ENCODE results near the gene POU5F2.

Gene POU5F2, protein sequence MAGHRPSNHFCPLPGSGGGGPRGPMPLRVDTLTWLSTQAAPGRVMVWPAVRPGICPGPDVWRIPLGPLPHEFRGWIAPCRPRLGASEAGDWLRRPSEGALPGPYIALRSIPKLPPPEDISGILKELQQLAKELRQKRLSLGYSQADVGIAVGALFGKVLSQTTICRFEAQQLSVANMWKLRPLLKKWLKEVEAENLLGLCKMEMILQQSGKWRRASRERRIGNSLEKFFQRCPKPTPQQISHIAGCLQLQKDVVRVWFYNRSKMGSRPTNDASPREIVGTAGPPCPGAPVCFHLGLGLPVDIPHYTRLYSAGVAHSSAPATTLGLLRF

GRCh38 chr5:93741136-93741811 lies at the start of gene POU5F2:
Gene POU5F2, minus strand, starts transcription at chr5:93741600. Its CDS starts 37 bp downstream, at chr5:93741563.
- DNase-seq, result no peak

DNA sequence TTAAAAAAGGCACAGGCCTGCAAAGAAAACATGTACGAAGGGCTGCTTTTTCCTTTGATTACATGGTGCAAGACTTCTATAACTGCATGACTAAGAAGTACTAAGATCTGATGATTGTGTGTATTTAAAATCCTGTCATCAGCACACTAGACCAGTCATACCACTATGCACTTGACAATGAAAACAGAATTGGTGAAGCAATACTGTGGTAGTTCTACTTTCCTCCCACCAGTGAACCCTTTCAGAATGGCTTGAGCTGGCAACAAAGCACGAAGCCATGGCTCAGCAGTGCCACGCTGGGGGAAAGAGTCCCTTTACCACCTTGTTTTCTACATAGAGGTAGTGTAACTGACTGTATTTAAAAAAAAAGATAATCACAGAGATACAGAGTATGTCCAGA lies 49.0 kb upstream of the POU5F2 start:
- no peak for DNase-seq

- no peak for DNase-seq
Observed at GRCh38 chr5:93789173-93790067, 48.0 kb upstream of the POU5F2 start.

GRCh38 chr5:93787598-93787997 lies 46.2 kb upstream of the POU5F2 start:
- no peak for DNase-seq

DNA sequence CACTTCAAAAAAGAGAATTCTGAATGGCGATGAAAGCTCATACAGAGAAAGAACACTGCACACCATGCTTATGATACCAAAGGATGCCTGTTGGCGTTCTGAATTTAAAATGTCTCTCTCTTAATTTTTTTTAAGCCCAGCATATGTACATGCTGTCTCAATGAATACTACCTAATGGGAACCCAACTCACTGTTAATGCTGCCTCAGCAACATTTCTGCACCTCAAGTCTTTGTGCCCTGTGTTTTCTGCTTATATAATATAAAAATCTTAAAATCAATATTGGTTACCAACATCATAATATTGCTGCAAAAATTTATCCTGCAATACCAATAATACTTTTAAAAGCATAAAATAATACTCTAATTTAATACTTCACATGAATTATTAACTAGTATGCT lies 44.1 kb upstream of the POU5F2 start:
- no peak for DNase-seq

- no peak for DNase-seq
Observed at GRCh38 chr5:93782978-93783377, 41.6 kb upstream of the POU5F2 start.

DNA sequence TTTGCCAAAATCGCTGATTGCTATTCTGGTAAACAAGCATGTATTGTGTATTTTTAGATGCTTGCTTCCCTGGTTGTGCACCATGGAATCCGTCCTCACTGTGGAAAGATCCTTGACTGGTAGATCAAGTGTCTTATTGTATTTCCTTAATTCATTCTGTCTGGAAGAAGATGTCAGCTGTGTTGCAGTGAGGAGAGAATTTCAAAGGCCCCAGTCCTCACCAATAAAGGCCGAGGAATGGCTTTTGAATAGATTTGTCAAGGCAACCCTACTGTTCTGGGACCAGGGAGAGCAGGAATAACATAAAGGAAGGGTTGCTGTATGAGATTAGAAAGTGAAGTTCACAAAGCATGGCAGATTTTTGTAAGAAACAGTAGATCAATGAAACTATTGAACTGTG lies 36.2 kb upstream of the POU5F2 start:
- DNase-seq, result no peak

DNA sequence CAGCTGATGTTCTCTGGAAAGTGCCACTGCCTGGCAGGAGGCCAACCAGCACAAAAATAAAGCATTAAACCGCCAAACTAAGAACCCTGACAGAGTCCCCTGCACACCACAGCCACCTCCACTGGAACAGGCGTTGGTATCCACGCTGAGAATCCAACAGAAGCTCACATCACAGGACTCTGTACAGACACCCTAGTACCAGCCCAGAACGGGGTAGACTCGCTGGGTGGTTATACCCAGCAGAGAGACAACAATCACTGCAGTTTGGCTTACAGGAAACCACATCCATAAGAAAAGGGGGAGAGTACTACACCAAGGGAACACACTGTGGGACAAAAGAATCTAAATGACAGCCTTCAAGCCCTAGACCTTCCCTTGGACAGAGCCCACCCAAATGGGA lies 15.0 kb upstream of the POU5F2 start:
- no peak for DNase-seq

GRCh38 chr5:93755716-93756115 lies 14.3 kb upstream of the POU5F2 start:
- no peak for DNase-seq

DNA sequence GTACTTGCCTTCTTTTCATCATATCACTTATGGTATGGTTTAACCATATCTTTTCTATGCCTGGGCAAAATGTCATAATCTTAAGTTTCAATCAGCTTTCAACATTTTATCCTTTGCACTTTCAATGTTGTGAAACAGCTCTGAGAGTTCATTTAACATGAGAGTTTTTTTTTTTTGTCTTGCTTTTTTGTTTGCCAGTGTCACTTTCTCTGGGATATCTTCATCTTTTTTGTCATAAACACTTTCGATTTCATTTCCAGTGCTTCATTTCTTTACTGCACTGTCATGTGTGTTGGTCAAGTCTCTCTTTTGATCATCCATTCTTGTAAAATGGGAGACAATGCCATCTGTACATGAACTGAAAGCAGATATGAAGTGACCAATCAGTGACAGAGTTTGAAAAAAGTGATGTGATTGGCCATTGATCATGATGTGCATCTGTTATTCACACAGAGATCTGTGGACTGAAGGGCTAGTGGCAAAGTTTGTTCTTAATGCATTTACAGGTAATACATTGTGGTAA lies 7.5 kb upstream of the POU5F2 start:
- DNase-seq, result no peak

DNA sequence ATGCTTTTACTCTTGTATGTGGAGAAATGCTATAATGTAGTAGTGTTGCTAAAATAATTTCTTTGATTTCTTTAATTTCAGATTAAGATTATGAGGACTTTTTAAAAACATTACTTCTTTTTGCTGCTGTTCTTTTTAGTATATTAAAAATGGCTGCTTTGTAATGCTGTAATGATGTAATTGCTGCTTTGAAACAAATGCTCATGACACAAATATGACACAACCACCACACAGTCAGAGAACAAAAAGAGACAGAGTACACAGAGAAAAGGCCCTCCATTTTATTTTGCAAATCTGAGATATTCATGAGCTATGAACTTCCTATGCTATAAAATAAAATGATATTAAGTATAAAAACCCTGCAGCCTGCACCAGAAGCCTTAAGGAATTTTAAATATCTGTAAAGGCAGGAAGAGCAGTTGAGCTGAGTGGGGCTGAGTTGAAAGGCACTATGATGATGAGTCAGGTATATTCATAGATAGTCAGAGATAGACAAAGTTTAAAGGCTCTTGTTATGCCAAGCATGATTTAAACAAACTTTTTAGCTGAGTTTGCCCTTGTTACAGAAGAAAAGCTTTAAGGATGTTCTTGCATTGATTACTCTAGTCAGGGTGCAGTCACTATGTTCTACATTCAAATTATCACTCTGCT lies 5.1 kb upstream of the POU5F2 start:
- no peak for DNase-seq

DNA sequence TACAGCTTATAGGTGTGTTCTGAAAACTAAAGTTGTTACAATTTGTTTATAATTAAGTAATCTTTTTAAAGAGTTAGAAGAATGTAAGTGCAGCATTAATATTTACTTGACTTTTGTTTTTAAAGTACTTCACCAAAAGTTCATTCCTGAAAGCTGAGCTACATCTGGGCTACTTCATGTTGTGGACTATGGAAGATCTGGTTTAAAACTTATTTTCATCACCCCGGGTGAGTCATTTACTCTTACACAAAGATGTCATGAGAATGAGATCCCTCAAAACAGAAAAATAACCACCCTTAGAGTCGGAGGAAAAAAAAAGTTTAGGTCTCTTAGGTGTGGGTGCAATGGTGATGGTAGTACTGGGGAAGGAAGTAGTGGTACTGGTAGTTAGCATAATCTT lies 5.1 kb downstream of the POU5F2 start:
- DNase-seq, result no peak

DNA sequence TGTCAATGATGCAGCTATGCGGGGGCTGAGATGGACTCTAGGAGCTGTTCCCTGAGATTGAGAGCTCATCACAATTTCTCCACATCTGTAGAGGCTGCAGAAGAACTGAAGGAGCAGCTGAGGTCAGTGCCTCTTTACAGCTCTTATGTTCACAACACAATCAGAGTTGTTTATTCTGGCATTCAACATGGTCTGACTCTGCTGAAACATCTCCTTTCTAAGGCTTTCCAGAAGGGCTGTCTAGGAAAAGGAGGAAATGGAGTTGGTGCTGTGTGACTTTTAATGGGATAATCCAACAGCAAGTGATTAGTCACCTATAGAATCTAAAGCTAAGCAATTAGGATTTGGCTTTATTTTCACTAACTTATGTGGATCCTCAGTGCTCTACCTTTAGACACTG lies 6.0 kb downstream of the POU5F2 start:
- DNase-seq, result no peak

DNA sequence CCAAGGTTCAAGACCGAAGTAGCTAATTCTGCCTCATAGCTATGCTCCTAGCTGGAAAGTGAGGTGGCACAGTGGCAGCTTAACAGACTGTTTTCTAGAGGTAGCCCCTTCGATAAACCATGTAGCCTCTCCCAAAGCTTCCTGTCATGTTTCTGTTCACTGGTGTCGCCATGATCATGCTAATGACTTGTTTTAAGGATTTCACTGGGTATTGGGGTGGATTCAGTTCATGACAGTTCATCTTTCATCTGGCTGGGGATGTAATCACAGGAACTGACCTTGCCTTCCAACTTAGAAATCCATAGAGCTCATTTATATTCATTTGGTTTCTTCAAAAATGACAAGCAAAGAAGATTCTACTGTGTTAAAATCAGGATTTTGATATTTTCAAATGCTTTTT lies 9.4 kb downstream of the POU5F2 start:
- DNase-seq, result no peak

- no peak for DNase-seq
Observed at GRCh38 chr5:93726595-93726994, 14.8 kb downstream of the POU5F2 start.

GRCh38 chr5:93724791-93725190 lies 16.6 kb downstream of the POU5F2 start:
- DNase-seq, result no peak

DNA sequence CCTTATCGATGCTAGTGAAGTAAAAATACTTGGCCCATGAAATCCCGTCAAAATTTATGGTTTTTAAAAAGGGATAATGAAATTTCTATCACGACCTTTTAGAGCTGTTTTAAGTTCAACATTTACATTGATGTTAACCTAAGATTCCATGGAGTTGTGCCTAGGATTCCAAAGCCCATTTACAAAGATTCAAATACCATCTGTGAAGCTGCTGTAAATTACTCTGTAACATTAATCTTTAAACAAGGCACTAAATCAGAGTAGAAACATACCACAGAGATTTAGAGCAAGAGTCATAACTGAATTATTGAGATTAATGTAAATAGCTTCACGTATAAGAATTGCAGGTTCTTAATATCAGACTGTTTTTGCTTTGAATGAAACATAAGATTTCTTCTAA lies 17.7 kb downstream of the POU5F2 start:
- DNase-seq, result no peak

DNA sequence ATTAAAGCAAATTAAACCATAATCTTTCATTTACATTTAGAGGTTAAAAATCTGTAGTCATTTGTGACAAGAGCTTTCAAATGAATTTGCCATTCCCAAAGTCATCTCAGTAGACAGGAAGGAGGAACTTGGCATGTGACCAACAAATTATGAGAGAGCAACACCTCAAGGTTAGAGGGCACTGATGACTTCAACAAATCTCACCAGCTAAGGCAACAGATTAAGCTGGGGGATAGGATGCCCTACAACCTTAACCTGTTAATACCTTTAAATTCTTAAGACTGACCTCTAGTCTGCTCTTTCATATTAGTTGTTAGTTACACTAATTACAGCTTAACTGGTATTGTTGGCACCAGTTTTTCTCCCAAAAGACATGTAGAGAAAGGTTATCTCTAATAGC lies 18.4 kb downstream of the POU5F2 start:
- DNase-seq, result no peak

GRCh38 chr5:93722588-93722987 lies 18.8 kb downstream of the POU5F2 start:
- DNase-seq, result no peak

GRCh38 chr5:93721511-93721910 lies 19.9 kb downstream of the POU5F2 start:
- no peak for DNase-seq

DNA sequence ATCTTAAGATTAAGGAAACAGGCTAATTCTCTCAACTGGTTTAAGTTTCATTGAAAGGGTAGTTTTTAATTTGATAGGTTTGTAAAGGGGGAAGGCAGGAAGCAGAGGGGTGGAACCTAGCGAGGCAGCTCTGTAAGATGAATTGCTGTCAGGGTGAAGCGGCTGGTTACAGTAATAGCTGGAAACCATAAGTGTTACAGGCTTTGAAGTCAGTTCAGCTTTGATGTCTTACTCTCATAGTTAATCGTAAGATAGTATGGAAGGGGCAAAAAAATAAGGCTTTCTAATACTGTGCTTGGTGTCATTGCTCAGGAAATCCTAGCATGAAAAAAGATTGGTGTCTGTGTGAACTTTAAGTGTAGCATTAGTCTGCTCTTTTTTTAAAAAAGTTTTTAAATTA lies 20.3 kb downstream of the POU5F2 start:
- no peak for DNase-seq

- DNase-seq, result peak; percentile 9
Observed at GRCh38 chr5:93717162-93717561, 24.2 kb downstream of the POU5F2 start.

DNA sequence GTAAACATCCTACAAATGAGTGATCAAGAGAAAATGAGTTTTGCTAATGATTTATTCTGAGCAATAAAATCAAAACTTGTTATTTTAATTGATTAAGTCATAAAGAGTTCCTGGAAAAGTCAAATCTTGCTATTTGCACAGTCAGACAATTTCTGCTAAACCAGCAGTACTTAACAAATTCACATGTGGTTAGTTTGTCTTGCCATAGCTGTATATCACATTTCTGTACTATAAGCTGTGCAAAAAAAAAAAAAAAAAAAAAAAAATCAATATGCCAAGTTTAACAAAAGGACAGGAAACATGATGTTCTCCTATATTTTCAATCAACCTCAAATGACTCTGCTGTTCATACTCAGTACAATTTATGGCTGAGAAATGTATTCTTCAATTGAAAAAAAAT lies 24.9 kb downstream of the POU5F2 start:
- DNase-seq, result no peak

Measured in NCI-H446 treated with DMSO at 0.1 percent for 48 hours (cell line).